AG04450 (cell line): ENCODE measurements around the gene MYH10. TPM values are rescaled to one million over a fixed set of nuclear protein-coding genes. Genes with fewer than 3 reads are reported as not detected.

Source experiments
- CTCF ChIA-PET: fragments of 300-600, 350-600 bp; formaldehyde crosslinking; extraction: SDS; loops from one replicate; lab custom pipeline; 2022; ENCODE audit warnings: antibody characterized with exemption, inconsistent platforms; lab: Charles Lee
- POLR2A ChIA-PET: fragments of 350-600 bp; formaldehyde crosslinking; extraction: SDS; loops from one replicate; lab custom pipeline; 2021; ENCODE audit warnings: antibody characterized with exemption, inconsistent platforms; lab: Yijun Ruan, JAX
- DNase-seq: peaks from one replicate; pipeline ENCODE4 v3.0.0-alpha.2; 2011; ENCODE audit warnings: low read depth, low spot score
- H3K27ac ChIP-seq: one replicate; pipeline ENCODE4 v1.5.1; 2012; ENCODE audit warnings: low read depth, low read length, control low read depth
- H3K27me3 ChIP-seq: one replicate; pipeline ENCODE4 v1.6.0; 2012; ENCODE audit warnings: low read length; ENCODE audit not compliant: control insufficient read depth, insufficient read depth
- H3K4me3 ChIP-seq: 2 replicates; pipeline ENCODE4 v1.5.1; 2011; ENCODE audit warnings: mild to moderate bottlenecking, low read depth, low read length, control low read depth
- H3K9me3 ChIP-seq: 2 replicates; pipeline ENCODE4 v1.5.1; 2012; ENCODE audit warnings: low read length; ENCODE audit not compliant: control insufficient read depth, insufficient read depth
- CTCF ChIP-seq: IDR thresholded peaks from 2 replicates; pipeline ENCODE4 v1.5.1; 2011; ENCODE audit warnings: low read depth, low read length, control low read depth, inconsistent platforms
- polyA plus RNA-seq: library from polyadenylated mRNA; depleted of rRNA; stranded (reverse); fragments of >200 nt; gene quantifications from 2 replicates; pipeline ENCODE4 v1.2.3, GENCODE V29; 2011

The MYH10 gene
- polyA plus RNA-seq, 1 experiment: 103 TPM

GRCh38 chr17:8629371-8630226 is 926 bp downstream of the MYH10 start:
- peak overlapping the region; percentile 69 for H3K27ac ChIP-seq
- no peaks in the 10 kb centered on the region for H3K27me3 ChIP-seq
- ChIA-PET CTCF (interaction anchor here (0.5 to 1.4 kb wide), 5 partner anchors 16 to 405 kb away, joined by 3 to 8 read pairs (median 4); partner anchors contain the start of gene SLC25A35), POLR2A (interaction anchor here (1.4 to 2.4 kb wide), 2 partner anchors 68 to 94 kb away, joined by 4 to 28 read pairs; no protein-coding TSS in a partner anchor)
- no peak for TF ChIP-seq CTCF
- no peaks in the 10 kb centered on the region; the same call in 1 of the 2 replicates for H3K9me3 ChIP-seq
- peak overlapping the region; percentile 92 for H3K4me3 ChIP-seq
- DNase-seq: no peak

GRCh38 chr17:8628609-8629169 is 1.8 kb downstream of the MYH10 start:
- Histone ChIP-seq H3K27me3 (no peaks in the 10 kb centered on the region), H3K27ac (no peak overlapping the region), H3K4me3 (peak overlapping the region; percentile 92), H3K9me3 (no peaks in the 10 kb centered on the region; the same call in 1 of the 2 replicates)
- ChIA-PET POLR2A (no interaction called here), CTCF (no interaction called here)
- DNase-seq: no peak
- no peak for TF ChIP-seq CTCF

GRCh38 chr17:8628172-8628571 is 2.4 kb downstream of the MYH10 start:
- CTCF ChIA-PET: no interaction called here
- no peak for TF ChIP-seq CTCF

GRCh38 chr17:8623591-8623990 is 6.9 kb downstream of the MYH10 start:
- Histone ChIP-seq H3K4me3 (no peak overlapping the region), H3K27me3 (no peaks in the 10 kb centered on the region), H3K9me3 (no peaks in the 10 kb centered on the region), H3K27ac (no peak overlapping the region)
- ChIA-PET POLR2A (interaction anchor here (0.6 kb wide), 1 partner anchor 703 kb away, joined by 5 read pairs; no protein-coding TSS in a partner anchor), CTCF (no interaction called here)
- DNase-seq: no peak
- no peak for TF ChIP-seq CTCF

More at GRCh38 chr17:8628172-8628571, 2.4 kb downstream of the MYH10 start:
- H3K4me3 ChIP-seq: peak overlapping the region; percentile 92
- H3K27ac ChIP-seq: no peak overlapping the region
- POLR2A ChIA-PET: no interaction called here
- no peaks in the 10 kb centered on the region; the same call in 1 of the 2 replicates for H3K9me3 ChIP-seq
- DNase-seq: no peak
- H3K27me3 ChIP-seq: no peaks in the 10 kb centered on the region
